HG02610 (cell line): ENCODE data around the gene NHS.

Experiments
- ATAC-seq: cut with Tn5 transposase; IDR thresholded peaks from one replicate; pipeline ENCODE4 v1.9.1; 2021; ENCODE audit warnings: mild to moderate bottlenecking, moderate library complexity; ENCODE audit not compliant: unreplicated experiment

NHS gene

GRCh38 chrX:17374619-17375366 lies at the start of gene NHS:
Gene NHS, plus strand, starts transcription at chrX:17375200. Its CDS starts 558 bp downstream, at chrX:17375758.
- no peak for ATAC-seq

- ATAC-seq: no peak
These were observed 46.2 kb upstream of the NHS start for GRCh38 chrX:17328837-17329236.

GRCh38 chrX:17336377-17336776 lies 38.6 kb upstream of the NHS start:
- no peak for ATAC-seq

GRCh38 chrX:17355976-17356375 lies 19.0 kb upstream of the NHS start:
- ATAC-seq: no peak

GRCh38 chrX:17359500-17359899 lies 15.5 kb upstream of the NHS start:
- ATAC-seq: no peak

- no peak for ATAC-seq
These were observed 13.4 kb upstream of the NHS start for GRCh38 chrX:17361620-17362019.

GRCh38 chrX:17368002-17368401 lies 7.0 kb upstream of the NHS start:
- no peak for ATAC-seq

- ATAC-seq: no peak
These were observed 5.7 kb upstream of the NHS start for GRCh38 chrX:17369309-17369708.

- ATAC-seq: no peak
These were observed 4.8 kb upstream of the NHS start for GRCh38 chrX:17370191-17370590.

- no peak for ATAC-seq
These were observed 2.9 kb upstream of the NHS start for GRCh38 chrX:17372052-17372451.

- ATAC-seq: no peak
These were observed 1.7 kb upstream of the NHS start for GRCh38 chrX:17373337-17373736.

GRCh38 chrX:17375367-17375636 lies 302 bp downstream of the NHS start:
- no peak for ATAC-seq

- no peak for ATAC-seq
These were observed 834 bp downstream of the NHS start for GRCh38 chrX:17375637-17376430.

- ATAC-seq: no peak
These were observed 1.6 kb downstream of the NHS start for GRCh38 chrX:17376431-17377077.

GRCh38 chrX:17377091-17377717 lies 2.2 kb downstream of the NHS start:
- no peak for ATAC-seq

- ATAC-seq: no peak
These were observed 2.8 kb downstream of the NHS start for GRCh38 chrX:17377795-17378194.

GRCh38 chrX:17380221-17380620 lies 5.2 kb downstream of the NHS start:
- ATAC-seq: no peak

- ATAC-seq: no peak
These were observed 15.4 kb downstream of the NHS start for GRCh38 chrX:17390419-17390850.

- no peak for ATAC-seq
These were observed 20.2 kb downstream of the NHS start for GRCh38 chrX:17395154-17395553.

- no peak for ATAC-seq
These were observed 22.1 kb downstream of the NHS start for GRCh38 chrX:17397074-17397473.

- no peak for ATAC-seq
These were observed 28.2 kb downstream of the NHS start for GRCh38 chrX:17403189-17403691.
